ENCODE measurements around the gene CREB5. TPM values are rescaled to one million over a fixed set of nuclear protein-coding genes. Genes with fewer than 3 reads are reported as not detected.

The CREB5 gene
- total RNA-seq, 1 donor from 2014 or later = 0.80 TPM

DNA sequence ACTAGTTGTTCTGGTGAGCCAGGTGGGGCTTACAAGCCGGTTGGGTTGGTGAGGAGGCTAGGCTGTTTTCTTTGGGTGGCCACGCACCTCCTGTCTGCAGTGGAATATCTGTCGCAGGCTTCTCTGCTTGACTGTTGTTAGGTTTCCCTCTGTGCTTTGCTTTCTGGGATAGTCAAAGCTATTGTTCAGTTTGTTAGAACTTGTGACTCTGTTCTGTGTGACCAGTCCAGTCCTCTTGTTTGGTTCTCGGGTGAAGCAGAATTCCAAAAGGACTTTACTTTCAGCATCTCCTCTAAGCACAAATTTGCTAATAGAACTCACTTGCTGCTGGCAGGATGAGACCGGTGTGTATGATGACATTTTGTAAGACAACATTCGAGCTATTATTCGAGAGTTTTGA is 105.3 kb downstream of the CREB5 start:
- intact Hi-C loops (cut with micrococcal nuclease) = no loop called here
- POLR2A ChIA-PET = no interaction called here
- Mint-ChIP-seq H3K9me3 (no peaks in the 10 kb centered on the region), H3K27me3 (no peaks in the 10 kb centered on the region), H3K4me3 (no peak overlapping the region), H3K4me1 (no peaks in the 10 kb centered on the region), H3K27ac (no peak overlapping the region), H3K36me3 (ENCODE audit: low read depth) (no peaks in the 10 kb centered on the region)
- CTCF ChIA-PET = no interaction called here
- ATAC-seq (ENCODE audit: low read depth) = no peak
- no peak for DNase-seq
- TF ChIP-seq, protein P1, sequence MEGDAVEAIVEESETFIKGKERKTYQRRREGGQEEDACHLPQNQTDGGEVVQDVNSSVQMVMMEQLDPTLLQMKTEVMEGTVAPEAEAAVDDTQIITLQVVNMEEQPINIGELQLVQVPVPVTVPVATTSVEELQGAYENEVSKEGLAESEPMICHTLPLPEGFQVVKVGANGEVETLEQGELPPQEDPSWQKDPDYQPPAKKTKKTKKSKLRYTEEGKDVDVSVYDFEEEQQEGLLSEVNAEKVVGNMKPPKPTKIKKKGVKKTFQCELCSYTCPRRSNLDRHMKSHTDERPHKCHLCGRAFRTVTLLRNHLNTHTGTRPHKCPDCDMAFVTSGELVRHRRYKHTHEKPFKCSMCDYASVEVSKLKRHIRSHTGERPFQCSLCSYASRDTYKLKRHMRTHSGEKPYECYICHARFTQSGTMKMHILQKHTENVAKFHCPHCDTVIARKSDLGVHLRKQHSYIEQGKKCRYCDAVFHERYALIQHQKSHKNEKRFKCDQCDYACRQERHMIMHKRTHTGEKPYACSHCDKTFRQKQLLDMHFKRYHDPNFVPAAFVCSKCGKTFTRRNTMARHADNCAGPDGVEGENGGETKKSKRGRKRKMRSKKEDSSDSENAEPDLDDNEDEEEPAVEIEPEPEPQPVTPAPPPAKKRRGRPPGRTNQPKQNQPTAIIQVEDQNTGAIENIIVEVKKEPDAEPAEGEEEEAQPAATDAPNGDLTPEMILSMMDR (IDR thresholded peaks at IDR 0.05) = no peak

DNA sequence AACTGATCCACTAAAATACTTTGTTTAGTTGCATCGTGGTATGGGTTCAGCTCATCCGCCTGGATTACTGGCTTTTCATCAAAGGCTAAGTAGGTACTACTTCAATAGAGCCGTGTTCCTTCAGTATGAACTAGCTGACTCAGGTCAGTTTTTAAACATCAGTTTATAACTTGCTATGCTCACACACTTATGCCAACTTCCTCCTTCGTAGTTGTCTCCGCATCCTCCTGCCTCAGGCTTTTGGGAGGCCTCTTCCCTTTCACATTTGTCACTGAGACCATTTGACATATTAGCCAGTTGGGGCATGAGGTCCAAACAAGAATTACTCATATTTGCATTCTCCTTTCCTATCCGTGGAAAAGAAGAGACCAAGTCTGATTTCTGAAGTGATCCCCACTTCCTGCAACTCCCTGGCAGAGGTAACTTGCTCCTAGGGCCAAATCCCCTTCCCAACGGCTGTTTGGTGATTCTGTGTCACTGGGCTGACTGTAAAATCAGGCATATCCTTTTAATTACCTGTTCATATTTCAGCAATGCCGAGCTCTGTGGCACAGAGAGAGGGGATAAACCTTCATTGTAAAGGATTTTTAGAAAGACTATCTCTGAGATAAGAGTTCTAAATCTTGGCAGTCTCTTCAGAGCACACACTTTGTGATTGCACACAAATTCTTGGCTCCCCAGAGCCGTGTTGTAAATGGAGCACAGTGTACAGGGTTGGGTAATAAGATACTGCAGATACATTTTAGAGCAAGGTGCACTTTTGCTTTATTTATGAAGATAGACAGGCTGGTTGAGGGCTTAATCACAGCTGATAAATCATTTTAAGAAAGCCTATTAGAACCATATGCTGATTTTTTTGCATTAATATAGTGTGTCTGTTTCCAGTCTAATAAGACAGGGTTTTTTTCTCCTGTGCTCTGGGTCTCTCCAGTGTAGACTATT is 108.0 kb downstream of the CREB5 start:
- ChIA-PET POLR2A (no interaction called here), CTCF (no interaction called here)
- ATAC-seq (ENCODE audit: low read depth) (no peak), DNase-seq (no peak)
- TF ChIP-seq, protein P1 (IDR thresholded peaks at IDR 0.05) = no peak
- no peaks in the 10 kb centered on the region for H3K9me3 Mint-ChIP-seq
- H3K4me3 Mint-ChIP-seq = no peak overlapping the region
- intact Hi-C loops (cut with micrococcal nuclease) = no loop called here
- no peak overlapping the region for H3K27ac Mint-ChIP-seq
- no peaks in the 10 kb centered on the region for H3K27me3 Mint-ChIP-seq
- H3K4me1 Mint-ChIP-seq = peaks cover 9% of the 10 kb centered on the region
- H3K36me3 Mint-ChIP-seq (ENCODE audit: low read depth) = no peaks in the 10 kb centered on the region

DNA sequence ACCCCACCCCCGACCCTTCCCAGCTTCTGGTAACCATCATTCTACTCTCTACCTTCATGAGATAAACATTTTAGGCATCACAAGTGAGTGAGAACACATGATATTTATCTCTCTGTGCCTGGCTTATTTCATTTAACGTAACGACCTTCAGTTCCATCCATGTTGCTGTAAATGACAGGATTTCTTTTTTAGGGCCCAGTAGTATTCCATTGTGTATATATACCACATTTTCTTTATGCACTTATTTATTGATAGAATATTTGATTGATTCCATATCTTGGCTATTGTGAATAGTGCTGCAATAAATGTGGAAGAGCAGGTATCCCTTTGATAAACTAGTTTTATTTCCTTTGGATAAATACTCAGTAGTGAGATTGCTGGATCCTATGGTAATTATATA is 112.7 kb downstream of the CREB5 start:
- Mint-ChIP-seq H3K27me3 (no peaks in the 10 kb centered on the region), H3K4me3 (no peak overlapping the region), H3K4me1 (peaks cover 9% of the 10 kb centered on the region), H3K27ac (no peak overlapping the region), H3K36me3 (ENCODE audit: low read depth) (no peaks in the 10 kb centered on the region), H3K9me3 (no peaks in the 10 kb centered on the region)
- ChIA-PET POLR2A (interaction anchor here (0.6 kb wide), 1 partner anchor 378 kb away, joined by 3 read pairs; no protein-coding TSS in a partner anchor), CTCF (no interaction called here)
- TF ChIP-seq, protein P1 (IDR thresholded peaks at IDR 0.05) = no peak
- intact Hi-C loops (cut with micrococcal nuclease) = no loop called here
- ATAC-seq (ENCODE audit: low read depth) = no peak
- DNase-seq = no peak

DNA sequence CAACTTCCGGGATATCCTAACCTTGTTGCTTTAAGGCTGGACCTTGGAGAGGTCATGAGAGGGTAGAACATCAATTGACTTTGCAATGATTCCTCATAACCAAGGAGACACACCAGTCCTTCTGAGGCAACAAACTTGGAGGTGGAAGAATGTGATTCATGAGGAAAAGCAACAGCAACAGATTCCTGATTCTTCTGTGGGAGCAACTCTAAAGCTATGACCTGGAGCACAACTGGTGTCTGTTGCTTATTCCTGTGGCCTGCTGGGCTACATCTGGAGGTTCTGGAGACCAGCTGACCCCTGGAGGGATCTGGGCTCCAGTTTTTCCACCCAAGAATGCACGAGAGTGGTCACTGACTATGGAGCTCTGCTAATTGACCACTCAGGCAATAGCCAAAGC is 116.6 kb downstream of the CREB5 start:
- H3K27me3 Mint-ChIP-seq = no peaks in the 10 kb centered on the region
- peaks cover 4% of the 10 kb centered on the region for H3K9me3 Mint-ChIP-seq
- CTCF ChIA-PET = no interaction called here
- no peaks in the 10 kb centered on the region for H3K36me3 Mint-ChIP-seq (ENCODE audit: low read depth)
- ATAC-seq (ENCODE audit: low read depth) (no peak), DNase-seq (no peak)
- intact Hi-C loops (cut with micrococcal nuclease) = no loop called here
- no peak overlapping the region for H3K27ac Mint-ChIP-seq
- H3K4me1 Mint-ChIP-seq = peaks cover 10% of the 10 kb centered on the region
- no peak overlapping the region for H3K4me3 Mint-ChIP-seq
- POLR2A ChIA-PET = no interaction called here
- TF ChIP-seq, protein P1 (IDR thresholded peaks at IDR 0.05) = no peak

DNA sequence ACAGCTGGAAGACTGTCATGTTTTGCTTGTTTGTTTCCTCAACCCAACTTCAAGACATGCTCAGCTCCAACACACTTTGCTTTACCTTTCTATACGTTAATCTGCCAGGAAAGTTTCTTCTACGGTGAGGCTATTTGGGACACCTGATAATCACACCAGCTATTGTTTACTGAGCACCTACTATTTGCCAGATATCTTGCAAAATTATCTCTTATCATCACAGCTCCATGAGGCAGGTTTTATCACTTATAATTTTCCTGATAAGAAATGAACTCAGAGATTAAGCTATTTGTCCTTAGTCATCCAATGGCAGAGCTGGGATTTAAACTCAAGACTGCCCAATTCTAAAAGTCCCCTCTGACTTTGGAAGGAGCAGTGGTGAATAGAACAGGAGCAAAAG is 117.4 kb downstream of the CREB5 start:
- Mint-ChIP-seq H3K36me3 (ENCODE audit: low read depth) (no peaks in the 10 kb centered on the region), H3K4me3 (no peak overlapping the region), H3K27me3 (no peaks in the 10 kb centered on the region), H3K27ac (no peak overlapping the region), H3K9me3 (peaks cover 4% of the 10 kb centered on the region), H3K4me1 (peaks cover 9% of the 10 kb centered on the region)
- intact Hi-C loops (cut with micrococcal nuclease) = no loop called here
- ChIA-PET POLR2A (interaction anchor here (0.6 kb wide), 1 partner anchor 141 kb away, joined by 3 read pairs; no protein-coding TSS in a partner anchor), CTCF (no interaction called here)
- ATAC-seq (ENCODE audit: low read depth) = no peak
- TF ChIP-seq, protein P1 (IDR thresholded peaks at IDR 0.05) = no peak
- DNase-seq = no peak
